H9 (cell line): ENCODE data around the gene FCF1. TPM values are rescaled to one million over a fixed set of nuclear protein-coding genes. Genes with fewer than 3 reads are reported as not detected.

ENCODE experiments used
- DNase-seq: peaks from one replicate; pipeline ENCODE4 v3.0.0-alpha.2; 2017
- H2AFZ ChIP-seq: one replicate; pipeline ENCODE4 v1.6.1; 2013; ENCODE audit warnings: mild to moderate bottlenecking, low read length, control low read depth, moderate library complexity
- H2AK5ac ChIP-seq: 2 replicates; pipeline ENCODE4 v1.6.1; 2013; ENCODE audit warnings: low read length, control low read depth, mixed read lengths; ENCODE audit not compliant: insufficient read length
- H2BK120ac ChIP-seq: one replicate; pipeline ENCODE4 v1.6.1; 2013; ENCODE audit warnings: low read depth, mild to moderate bottlenecking, low read length, control low read depth, inconsistent platforms; ENCODE audit not compliant: poor library complexity, severe bottlenecking
- H2BK12ac ChIP-seq: 2 replicates; pipeline ENCODE4 v1.6.1; 2013; ENCODE audit warnings: low read length, control low read depth, mixed read lengths, low read depth; ENCODE audit not compliant: insufficient read length
- H2BK15ac ChIP-seq: 2 replicates; pipeline ENCODE4 v1.6.1; 2013; ENCODE audit warnings: low read depth, low read length, control low read depth
- H2BK20ac ChIP-seq: one replicate; pipeline ENCODE4 v1.6.1; 2013; ENCODE audit warnings: low read depth, mild to moderate bottlenecking, low read length, control low read depth, inconsistent platforms; ENCODE audit not compliant: poor library complexity, severe bottlenecking
- H2BK5ac ChIP-seq: 2 replicates; pipeline ENCODE4 v1.6.1; 2013; ENCODE audit warnings: low read length, control low read depth, mixed read lengths; ENCODE audit not compliant: insufficient read length
- H3K14ac ChIP-seq: 2 replicates; pipeline ENCODE4 v1.6.1; 2013; ENCODE audit warnings: low read length, control low read depth; ENCODE audit not compliant: insufficient read depth
- H3K18ac ChIP-seq: 2 replicates; pipeline ENCODE4 v1.6.1; 2013; ENCODE audit warnings: low read depth, mild to moderate bottlenecking, mixed read lengths, low read length, control low read depth; ENCODE audit not compliant: insufficient read length
- H3K23ac ChIP-seq: 2 replicates; pipeline ENCODE4 v1.6.1; 2013; ENCODE audit warnings: low read length, control low read depth, mixed read lengths, low read depth; ENCODE audit not compliant: insufficient read length
- H3K23me2 ChIP-seq: 2 replicates; pipeline ENCODE4 v1.6.1; 2013; ENCODE audit warnings: low read depth, mild to moderate bottlenecking, mixed read lengths, low read length, control low read depth; ENCODE audit not compliant: insufficient read length, poor library complexity, severe bottlenecking
- H3K27ac ChIP-seq: 2 replicates; pipeline ENCODE4 v1.5.1; 2013; ENCODE audit warnings: low read length, control low read depth, mixed read lengths, low read depth; ENCODE audit not compliant: insufficient read length
- H3K27me3 ChIP-seq: 2 replicates; pipeline ENCODE4 v1.6.1; 2013; ENCODE audit warnings: low read length, control low read depth, inconsistent platforms; ENCODE audit not compliant: insufficient read depth
- H3K4ac ChIP-seq: 2 replicates; pipeline ENCODE4 v1.6.1; 2013; ENCODE audit warnings: low read depth, mild to moderate bottlenecking, control low read depth, inconsistent platforms, low read length, moderate library complexity
- H3K4me1 ChIP-seq: 2 replicates; pipeline ENCODE4 v1.6.1; 2013; ENCODE audit warnings: low read length, control low read depth, inconsistent platforms; ENCODE audit not compliant: insufficient read depth
- H3K4me2 ChIP-seq: 2 replicates; pipeline ENCODE4 v1.6.1; 2013; ENCODE audit warnings: low read length, control low read depth, mixed read lengths; ENCODE audit not compliant: insufficient read length, insufficient read depth
- H3K56ac ChIP-seq: 2 replicates; pipeline ENCODE4 v1.6.1; 2013; ENCODE audit warnings: low read depth, mild to moderate bottlenecking, mixed read lengths, low read length, control low read depth; ENCODE audit not compliant: insufficient read length
- H3K79me1 ChIP-seq: 2 replicates; pipeline ENCODE4 v1.6.1; 2013; ENCODE audit warnings: low read depth, mild to moderate bottlenecking, moderate library complexity, low read length, control low read depth, inconsistent platforms; ENCODE audit not compliant: insufficient read depth, poor library complexity, severe bottlenecking
- H3K79me2 ChIP-seq: 2 replicates; pipeline ENCODE4 v1.6.1; 2013; ENCODE audit warnings: low read length, control low read depth, inconsistent platforms; ENCODE audit not compliant: insufficient read depth
- H3K9ac ChIP-seq: 2 replicates; pipeline ENCODE4 v1.6.1; 2013; ENCODE audit warnings: low read length, control low read depth, mixed read lengths; ENCODE audit not compliant: insufficient read length; ENCODE audit errors: extremely low read depth
- H3K9me3 ChIP-seq: one replicate; pipeline ENCODE4 v1.6.1; 2013; ENCODE audit warnings: low read depth, low read length, inconsistent platforms; ENCODE audit not compliant: control insufficient read depth
- H3T11ph ChIP-seq: one replicate; pipeline ENCODE4 v1.6.1; 2013; ENCODE audit warnings: mild to moderate bottlenecking, low read length, control low read depth, inconsistent platforms
- H4K20me1 ChIP-seq: one replicate; pipeline ENCODE4 v1.6.1; 2013; ENCODE audit not compliant: control insufficient read depth, insufficient read length, insufficient read depth
- H4K5ac ChIP-seq: 2 replicates; pipeline ENCODE4 v1.6.1; 2013; ENCODE audit warnings: low read depth, mild to moderate bottlenecking, mixed read lengths, low read length, control low read depth; ENCODE audit not compliant: insufficient read length
- H4K8ac ChIP-seq: replicated peaks from 2 replicates; pipeline ENCODE4 v1.6.1; 2013; ENCODE audit warnings: low read length, control low read depth, mixed read lengths, low read depth; ENCODE audit not compliant: insufficient read length
- H4K91ac ChIP-seq: 2 replicates; pipeline ENCODE4 v1.6.1; 2013; ENCODE audit warnings: low read depth, mild to moderate bottlenecking, moderate library complexity, mixed read lengths, low read length, control low read depth; ENCODE audit not compliant: insufficient read length
- H3K27ac Mint-ChIP-seq, 3 experiments: 2 replicates in 2 of 3; 3 replicates in 1 of 3; pipeline ENCODE4 v1.8.0; 2020 to 2021; ENCODE audit warnings: mixed read lengths in 3 of 3, mild to moderate bottlenecking in 1 of 3, moderate library complexity in 1 of 3
- H3K27me3 Mint-ChIP-seq: 2 replicates; pipeline ENCODE4 v1.8.0; 2021; ENCODE audit warnings: low read depth, mild to moderate bottlenecking, moderate library complexity, mixed read lengths
- H3K36me3 Mint-ChIP-seq, 3 experiments: 2 replicates in 2 of 3; 3 replicates in 1 of 3; pipeline ENCODE4 v1.8.0; 2020 to 2021; ENCODE audit warnings: low read depth in 3 of 3, mixed read lengths in 3 of 3; ENCODE audit not compliant: insufficient read depth in 1 of 3
- H3K4me1 Mint-ChIP-seq, 2 experiments: 2 replicates each; pipeline ENCODE4 v1.8.0; 2020; ENCODE audit warnings: mixed read lengths in 2 of 2
- H3K4me3 Mint-ChIP-seq, 2 experiments: 2 replicates in 1 of 2; 3 replicates in 1 of 2; pipeline ENCODE4 v1.8.0; 2020 to 2021; ENCODE audit warnings: mild to moderate bottlenecking in 2 of 2, mixed read lengths in 2 of 2, moderate library complexity in 1 of 2
- H3K9me3 Mint-ChIP-seq, 2 experiments: 2 replicates in 1 of 2; 3 replicates in 1 of 2; pipeline ENCODE4 v1.8.0; 2020; ENCODE audit warnings: mild to moderate bottlenecking in 2 of 2, mixed read lengths in 2 of 2, moderate library complexity in 1 of 2
- WGBS: extraction: QIAGEN DNeasy Blood & Tissue Kit; methylation state at CpG from one replicate; pipeline ENCODE4 v1.1.7; 2013; ENCODE audit warnings: missing lambda C conversion rate, low lambda C conversion rate, mixed read lengths; ENCODE audit not compliant: insufficient read length; ENCODE audit errors: extremely low coverage; 5-methylcytosine and 5-hydroxymethylcytosine counted together
- total RNA-seq: library from RNA; stranded (reverse); gene quantifications from 2 replicates; pipeline ENCODE4 v1.2.1, GENCODE V29; 2021
- TF ChIP-seq, protein P1 (sequence below): fragments of 200-600 bp; sonication (generic); conservative IDR thresholded peaks from 3 replicates; pipeline ENCODE4 v1.8.0; 2021; ENCODE audit warnings: antibody characterized with exemption, mild to moderate bottlenecking

FCF1 gene
- total RNA-seq, 1 experiment from 2014 or later: 87.7 TPM

DNA sequence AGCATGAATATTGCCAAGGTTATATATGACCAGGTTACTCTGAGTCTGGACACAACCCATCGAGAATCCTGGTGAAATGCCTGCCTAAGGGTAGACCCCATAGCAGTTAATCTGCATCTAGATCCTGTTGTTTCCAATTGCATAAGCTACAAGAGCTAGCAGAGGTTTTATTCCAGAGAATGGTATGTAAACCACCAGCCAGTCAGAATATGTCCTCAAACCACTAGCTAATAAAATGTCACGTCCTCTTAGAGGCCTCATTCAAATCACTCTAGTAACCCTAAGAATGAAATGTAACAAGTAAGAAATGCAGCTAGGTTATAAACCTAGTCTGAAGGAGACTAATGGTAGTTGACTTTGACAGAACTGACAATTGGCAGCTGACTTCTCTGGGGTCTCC is 41.2 kb downstream of the FCF1 start:
- TF ChIP-seq, protein P1, sequence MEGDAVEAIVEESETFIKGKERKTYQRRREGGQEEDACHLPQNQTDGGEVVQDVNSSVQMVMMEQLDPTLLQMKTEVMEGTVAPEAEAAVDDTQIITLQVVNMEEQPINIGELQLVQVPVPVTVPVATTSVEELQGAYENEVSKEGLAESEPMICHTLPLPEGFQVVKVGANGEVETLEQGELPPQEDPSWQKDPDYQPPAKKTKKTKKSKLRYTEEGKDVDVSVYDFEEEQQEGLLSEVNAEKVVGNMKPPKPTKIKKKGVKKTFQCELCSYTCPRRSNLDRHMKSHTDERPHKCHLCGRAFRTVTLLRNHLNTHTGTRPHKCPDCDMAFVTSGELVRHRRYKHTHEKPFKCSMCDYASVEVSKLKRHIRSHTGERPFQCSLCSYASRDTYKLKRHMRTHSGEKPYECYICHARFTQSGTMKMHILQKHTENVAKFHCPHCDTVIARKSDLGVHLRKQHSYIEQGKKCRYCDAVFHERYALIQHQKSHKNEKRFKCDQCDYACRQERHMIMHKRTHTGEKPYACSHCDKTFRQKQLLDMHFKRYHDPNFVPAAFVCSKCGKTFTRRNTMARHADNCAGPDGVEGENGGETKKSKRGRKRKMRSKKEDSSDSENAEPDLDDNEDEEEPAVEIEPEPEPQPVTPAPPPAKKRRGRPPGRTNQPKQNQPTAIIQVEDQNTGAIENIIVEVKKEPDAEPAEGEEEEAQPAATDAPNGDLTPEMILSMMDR: no peak
- H3K4me1 Mint-ChIP-seq: no peaks in the 10 kb centered on the region
- Histone ChIP-seq H3K79me1 (no peaks in the 10 kb centered on the region), H3K9me3 (no peaks in the 10 kb centered on the region), H3K23ac (no peak overlapping the region), H3K4me2 (no peak overlapping the region), H3K9ac (no peak overlapping the region), H4K20me1 (no peaks in the 10 kb centered on the region), H3K18ac (no peak overlapping the region), H3K27me3 (no peaks in the 10 kb centered on the region), H2BK12ac (no peak overlapping the region), H2BK15ac (no peak overlapping the region), H2AK5ac (no peak overlapping the region), H3K4ac (no peak overlapping the region), H3T11ph (no peak overlapping the region), H4K91ac (no peak overlapping the region), H3K4me1 (no peaks in the 10 kb centered on the region), H2BK5ac (no peak overlapping the region), H3K56ac (no peak overlapping the region), H3K27ac (no peak overlapping the region), H4K8ac (no peak overlapping the region), H3K23me2 (no peaks in the 10 kb centered on the region), H4K5ac (no peak overlapping the region), H3K79me2 (no peaks in the 10 kb centered on the region), H3K14ac (no peak overlapping the region), H2BK120ac (no peak overlapping the region), H2BK20ac (no peak overlapping the region), H2AFZ (no peak overlapping the region)
- no peak overlapping the region for H3K4me3 Mint-ChIP-seq
- H3K9me3 Mint-ChIP-seq: peaks cover 17 to 21% of the 10 kb centered on the region in 2 experiments
- no CpG with 5 or more reads among the region's 2 CpGs for WGBS
- no peak overlapping the region for H3K27ac Mint-ChIP-seq
- no peak for DNase-seq
- H3K36me3 Mint-ChIP-seq: peaks cover 2 to 17% (median 6%) of the 10 kb centered on the region in 3 experiments; a peak in 6 of 7 replicates
- H3K27me3 Mint-ChIP-seq: peaks cover 2% of the 10 kb centered on the region
